Peyer's patch (tissue), 4 donors: ENCODE results near the gene CACNA1B.

ENCODE experiments used
- POLR2A ChIP-seq, 2 donors: fragments of 450-650 bp; IDR thresholded peaks; one replicate each; pipeline ENCODE4 v1.5.1; 2017; ENCODE audit warnings: antibody characterized with exemption in 2 of 2, mild to moderate bottlenecking in 2 of 2, moderate library complexity in 2 of 2
- TF ChIP-seq, protein P1 (sequence below), 6 experiments: fragments of 450-650 bp in 4 of 6; fragments of 200-600 bp in 2 of 6; sonication (generic) in 1 of 6; IDR thresholded peaks; one replicate each; pipeline ENCODE4 v1.5.1; 2017 to 2019; ENCODE audit warnings: antibody characterized with exemption in 6 of 6, mild to moderate bottlenecking in 3 of 6, moderate library complexity in 1 of 6

DNA sequence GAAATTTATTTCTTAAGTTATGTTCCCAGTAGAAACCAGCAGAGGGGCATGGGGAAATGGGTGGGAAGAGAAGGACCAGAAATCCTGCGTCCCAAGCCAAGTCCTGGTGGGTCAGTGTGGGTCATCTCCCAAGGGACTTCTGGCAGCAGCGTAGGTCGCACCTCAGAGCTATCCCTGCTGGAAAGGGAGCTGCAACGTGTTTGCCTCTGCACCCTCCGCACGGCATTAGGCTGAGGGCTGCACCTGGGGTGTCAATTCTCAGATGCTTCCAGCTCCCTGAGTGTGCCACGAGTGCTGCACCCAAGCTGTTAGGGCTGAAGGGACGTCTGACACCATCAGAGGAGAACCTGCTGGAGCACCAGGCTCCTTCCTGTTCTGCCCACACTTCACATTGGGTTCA, 182.8 kb downstream of the CACNA1B start:
- TF ChIP-seq, protein P1, sequence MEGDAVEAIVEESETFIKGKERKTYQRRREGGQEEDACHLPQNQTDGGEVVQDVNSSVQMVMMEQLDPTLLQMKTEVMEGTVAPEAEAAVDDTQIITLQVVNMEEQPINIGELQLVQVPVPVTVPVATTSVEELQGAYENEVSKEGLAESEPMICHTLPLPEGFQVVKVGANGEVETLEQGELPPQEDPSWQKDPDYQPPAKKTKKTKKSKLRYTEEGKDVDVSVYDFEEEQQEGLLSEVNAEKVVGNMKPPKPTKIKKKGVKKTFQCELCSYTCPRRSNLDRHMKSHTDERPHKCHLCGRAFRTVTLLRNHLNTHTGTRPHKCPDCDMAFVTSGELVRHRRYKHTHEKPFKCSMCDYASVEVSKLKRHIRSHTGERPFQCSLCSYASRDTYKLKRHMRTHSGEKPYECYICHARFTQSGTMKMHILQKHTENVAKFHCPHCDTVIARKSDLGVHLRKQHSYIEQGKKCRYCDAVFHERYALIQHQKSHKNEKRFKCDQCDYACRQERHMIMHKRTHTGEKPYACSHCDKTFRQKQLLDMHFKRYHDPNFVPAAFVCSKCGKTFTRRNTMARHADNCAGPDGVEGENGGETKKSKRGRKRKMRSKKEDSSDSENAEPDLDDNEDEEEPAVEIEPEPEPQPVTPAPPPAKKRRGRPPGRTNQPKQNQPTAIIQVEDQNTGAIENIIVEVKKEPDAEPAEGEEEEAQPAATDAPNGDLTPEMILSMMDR (IDR thresholded peaks at IDR 0.05), result no peak
- TF ChIP-seq POLR2A (IDR thresholded peaks at IDR 0.05), result no peak
